Heart left ventricle (tissue), 16 donors: ENCODE data around the gene LYRM4. TPM values are rescaled to one million over a fixed set of nuclear protein-coding genes. Genes with fewer than 3 reads are reported as not detected.

Experiments used
- ATAC-seq, 4 donors: fragments of 200-7000 bp; cut with Tn5 transposase; one replicate each; pipeline ENCODE4 v1.9.1; 2020 to 2022; ENCODE audit warnings: moderate library complexity in 4 of 4, mild to moderate bottlenecking in 3 of 4, moderate number of reproducible peaks in 1 of 4
- DNase-seq, 5 donors: peaks; one replicate each; pipeline ENCODE4 v3.0.0-alpha.2; 2020
- H3K27ac ChIP-seq, 12 donors: fragments of 200-600 bp; sonication (generic) in 4 of 12; one replicate each; pipeline versions ENCODE4 v1.5.0 to v1.8.0; 2016 to 2022; ENCODE audit warnings: mild to moderate bottlenecking in 2 of 12
- H3K27me3 ChIP-seq, 9 donors: fragments of 200-600 bp; sonication (generic) in 2 of 9; one replicate each; pipeline versions ENCODE4 v1.5.1 to v1.8.0; 2016 to 2022; ENCODE audit warnings: mild to moderate bottlenecking in 3 of 9
- H3K36me3 ChIP-seq, 9 donors: fragments of 200-600 bp; sonication (generic) in 2 of 9; one replicate each; pipeline versions ENCODE4 v1.5.0 to v1.8.0; 2018 to 2022; ENCODE audit warnings: mild to moderate bottlenecking in 2 of 9
- H3K4me1 ChIP-seq, 12 donors: fragments of 200-600 bp; sonication (generic) in 4 of 12; one replicate each; pipeline versions ENCODE4 v1.5.0 to v1.8.0; 2016 to 2022; ENCODE audit warnings: mild to moderate bottlenecking in 3 of 12
- H3K4me3 ChIP-seq, 12 donors: fragments of 200-600 bp; sonication (generic) in 4 of 12; one replicate each; pipeline versions ENCODE4 v1.5.0 to v1.8.0; 2017 to 2022; ENCODE audit warnings: mild to moderate bottlenecking in 9 of 12, moderate library complexity in 4 of 12
- H3K9me3 ChIP-seq, 12 donors: fragments of 200-600 bp; sonication (generic) in 4 of 12; one replicate each; pipeline versions ENCODE4 v1.5.0 to v1.8.0; 2016 to 2022; ENCODE audit warnings: mild to moderate bottlenecking in 1 of 12
- POLR2A ChIP-seq, 2 donors: fragments of 450-650 bp; IDR thresholded peaks; one replicate each; pipeline ENCODE4 v1.6.1; 2017; ENCODE audit warnings: antibody characterized with exemption in 2 of 2, mild to moderate bottlenecking in 2 of 2, moderate library complexity in 2 of 2
- WGBS, 4 donors: extraction: QIAGEN DNeasy Blood & Tissue Kit in 2 of 4; methylation state at CpG; one replicate each; pipeline versions ENCODE4 v1.1.5 to v1.1.7; 2013 to 2018; 5-methylcytosine and 5-hydroxymethylcytosine counted together
- intact Hi-C, 10 donors: fragments of 100-400 bp; cut with DNase I; formaldehyde crosslinking; loops; one replicate each; pipeline versions ENCODE4 v1.11.1 to v1.14.2; 2022
- polyA plus RNA-seq, 2 donors: library from polyadenylated mRNA; stranded (reverse); fragments of 200-250 nt; gene quantifications; one replicate each; pipeline ENCODE4 v1.2.3, GENCODE V29; 2013
- total RNA-seq, 9 donors: library from RNA; depleted of rRNA in 2 of 9; stranded (reverse); fragments of >200 nt in 2 of 9; fragmentation: NEBNext Ultra II Directional in 3 of 9; extraction: Animal tissue kit (Norgen Biotek cat#: 25700) in 3 of 9; gene quantifications; one replicate each; pipeline versions ENCODE4 v1.1.0 to v1.2.4, GENCODE V29; 2016 to 2023
- TF ChIP-seq, protein P1 (sequence below), 12 donors: fragments of 200-600 bp; sonication (generic) in 4 of 12; IDR thresholded peaks; one replicate each; pipeline versions ENCODE4 v1.5.0 to v1.8.0; 2018 to 2022; ENCODE audit warnings: antibody characterized with exemption in 12 of 12, mild to moderate bottlenecking in 5 of 12
- donor health status: ischemic (EF 13 %, LVEDD 7.1; RV severe dilation, severe dysfunction).
- donor health status: healthy with polysubstance abuse.
- donor health status: DM: no; HTN: yes; CAD: no.
- donor health status: DM: no; HTN: no; CAD: no.
- donor health status: ischemic (EF 25% LVEDD 6.9; RV normal size, moderate dysfunction).
- donor health status: ischemic (EF 25% LVEDD 5.7; RV mildly dilated, moderate dysfunction).
- donor health status: healthy.
- donor health status: DM: yes; HTN: yes; CAD: no.
- donor health status: ischemic (EF 35%, LVEDD 5.7; RV mildly dilated, moderate dysfunction).
- donor health status: nonischemic (EF 11% LVEDD 7.7; RV severe dilation, severe dysfunction).
- donor health status: DM: yes; HTN: yes; CAD: no.
- donor health status: PGD.
- donor health status: ischemic (EF 29% LVEDD 5.4; RV normal size, mild dysfunction).
- donor health status: nonischemic (EF 23%, LVEDD 6.1; RV moderate dilation, normal function).

The LYRM4 gene
- total and polyA plus RNA-seq, 11 donors, result 18.8 to 39.7 (median 21.3) TPM

DNA sequence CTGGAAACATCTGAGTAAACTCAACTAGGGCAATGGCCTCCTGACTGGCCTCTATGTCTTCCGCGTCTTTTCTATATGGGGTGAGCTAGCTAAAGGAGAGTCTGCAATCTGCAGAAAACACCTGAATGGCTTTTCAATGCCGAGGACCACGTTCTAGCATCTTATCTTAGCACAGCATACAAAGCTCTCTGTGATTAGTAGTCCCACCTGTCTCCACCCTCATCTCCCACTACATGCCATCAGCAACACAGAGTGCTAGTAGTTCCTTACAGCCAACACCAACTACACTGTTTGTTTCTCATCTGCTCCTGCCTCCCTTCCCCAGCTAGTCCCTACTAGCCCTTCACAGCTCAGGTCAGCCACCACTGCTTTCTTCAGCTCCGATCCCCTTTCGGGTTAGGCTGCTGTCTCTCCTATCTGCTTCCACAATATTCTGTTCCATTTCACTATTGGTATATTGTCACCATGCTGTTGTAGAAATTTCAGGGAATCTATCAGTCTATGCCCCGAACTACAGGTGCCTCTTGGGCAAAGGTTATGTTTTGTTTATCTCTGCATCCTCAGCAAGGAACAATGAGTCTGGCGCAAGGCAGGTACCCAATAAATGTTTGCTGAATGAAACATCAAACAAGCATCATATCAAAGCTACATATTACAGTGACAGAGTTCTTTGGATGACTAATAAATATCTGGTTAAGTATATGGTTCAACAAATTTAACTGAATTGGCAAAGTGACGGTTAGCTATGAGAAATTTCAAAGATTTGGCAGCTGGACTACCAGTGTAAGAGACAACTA, 12.2 kb downstream of the LYRM4 start:
- intact Hi-C loops, result loop anchor here in 1 of 10 donors (10.0 kb wide), 1 partner anchor 104 kb away; no protein-coding TSS in a partner anchor
- 89 to 96% (median 94%) methylated on average over 9 of the region's 9 CpGs for WGBS, 4 donors
- TF ChIP-seq, protein P1, sequence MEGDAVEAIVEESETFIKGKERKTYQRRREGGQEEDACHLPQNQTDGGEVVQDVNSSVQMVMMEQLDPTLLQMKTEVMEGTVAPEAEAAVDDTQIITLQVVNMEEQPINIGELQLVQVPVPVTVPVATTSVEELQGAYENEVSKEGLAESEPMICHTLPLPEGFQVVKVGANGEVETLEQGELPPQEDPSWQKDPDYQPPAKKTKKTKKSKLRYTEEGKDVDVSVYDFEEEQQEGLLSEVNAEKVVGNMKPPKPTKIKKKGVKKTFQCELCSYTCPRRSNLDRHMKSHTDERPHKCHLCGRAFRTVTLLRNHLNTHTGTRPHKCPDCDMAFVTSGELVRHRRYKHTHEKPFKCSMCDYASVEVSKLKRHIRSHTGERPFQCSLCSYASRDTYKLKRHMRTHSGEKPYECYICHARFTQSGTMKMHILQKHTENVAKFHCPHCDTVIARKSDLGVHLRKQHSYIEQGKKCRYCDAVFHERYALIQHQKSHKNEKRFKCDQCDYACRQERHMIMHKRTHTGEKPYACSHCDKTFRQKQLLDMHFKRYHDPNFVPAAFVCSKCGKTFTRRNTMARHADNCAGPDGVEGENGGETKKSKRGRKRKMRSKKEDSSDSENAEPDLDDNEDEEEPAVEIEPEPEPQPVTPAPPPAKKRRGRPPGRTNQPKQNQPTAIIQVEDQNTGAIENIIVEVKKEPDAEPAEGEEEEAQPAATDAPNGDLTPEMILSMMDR (IDR thresholded peaks at IDR 0.05), result no peak
- TF ChIP-seq POLR2A (IDR thresholded peaks at IDR 0.05), result no peak

DNA sequence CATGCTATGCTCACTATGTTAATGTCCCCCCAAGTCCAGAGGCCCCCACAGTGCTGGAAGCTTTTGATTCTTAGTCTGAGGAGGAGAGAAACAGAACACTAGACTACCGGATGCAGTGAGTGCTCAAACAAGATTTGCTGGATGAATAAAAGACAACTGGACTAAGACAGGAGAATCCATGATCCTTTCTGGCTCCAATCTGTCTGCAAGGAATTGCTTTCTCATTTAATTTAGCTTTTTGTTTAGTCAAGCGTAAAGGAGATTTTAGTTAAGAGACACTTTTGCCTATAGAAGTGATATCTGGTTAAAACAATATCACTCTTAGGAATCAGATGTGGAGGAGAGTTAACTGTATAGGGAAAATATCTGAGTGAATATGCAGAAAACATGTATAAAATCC, 13.5 kb downstream of the LYRM4 start:
- WGBS, 4 donors, result 93 to 99% (median 96%) methylated on average over 2 of the region's 2 CpGs
- Histone ChIP-seq H3K4me3 (no peak overlapping the region), H3K9me3 (no peaks in the 10 kb centered on the region), H3K36me3 (peaks cover 0 to 3% (median 0%) of the 10 kb centered on the region in 9 donors), H3K27me3 (no peaks in the 10 kb centered on the region), H3K4me1 (no peaks in the 10 kb centered on the region), H3K27ac (no peak overlapping the region)
- ATAC-seq (no peak), DNase-seq (no peak)
- intact Hi-C loops, result loop anchor here in 1 of 10 donors (10.0 kb wide), 1 partner anchor 102 kb away; no protein-coding TSS in a partner anchor
- no peak for TF ChIP-seq POLR2A (IDR thresholded peaks at IDR 0.05)
- TF ChIP-seq, protein P1 (IDR thresholded peaks at IDR 0.05), result no peak

More for the DNA sequence above, 12.2 kb downstream of the LYRM4 start:
- no peak for ATAC-seq
- Histone ChIP-seq H3K27me3 (no peaks in the 10 kb centered on the region), H3K9me3 (no peaks in the 10 kb centered on the region), H3K4me1 (no peaks in the 10 kb centered on the region), H3K36me3 (peaks cover 0 to 11% (median 2%) of the 10 kb centered on the region in 9 donors), H3K4me3 (no peak overlapping the region), H3K27ac (no peak overlapping the region)
- DNase-seq, result no peak

DNA sequence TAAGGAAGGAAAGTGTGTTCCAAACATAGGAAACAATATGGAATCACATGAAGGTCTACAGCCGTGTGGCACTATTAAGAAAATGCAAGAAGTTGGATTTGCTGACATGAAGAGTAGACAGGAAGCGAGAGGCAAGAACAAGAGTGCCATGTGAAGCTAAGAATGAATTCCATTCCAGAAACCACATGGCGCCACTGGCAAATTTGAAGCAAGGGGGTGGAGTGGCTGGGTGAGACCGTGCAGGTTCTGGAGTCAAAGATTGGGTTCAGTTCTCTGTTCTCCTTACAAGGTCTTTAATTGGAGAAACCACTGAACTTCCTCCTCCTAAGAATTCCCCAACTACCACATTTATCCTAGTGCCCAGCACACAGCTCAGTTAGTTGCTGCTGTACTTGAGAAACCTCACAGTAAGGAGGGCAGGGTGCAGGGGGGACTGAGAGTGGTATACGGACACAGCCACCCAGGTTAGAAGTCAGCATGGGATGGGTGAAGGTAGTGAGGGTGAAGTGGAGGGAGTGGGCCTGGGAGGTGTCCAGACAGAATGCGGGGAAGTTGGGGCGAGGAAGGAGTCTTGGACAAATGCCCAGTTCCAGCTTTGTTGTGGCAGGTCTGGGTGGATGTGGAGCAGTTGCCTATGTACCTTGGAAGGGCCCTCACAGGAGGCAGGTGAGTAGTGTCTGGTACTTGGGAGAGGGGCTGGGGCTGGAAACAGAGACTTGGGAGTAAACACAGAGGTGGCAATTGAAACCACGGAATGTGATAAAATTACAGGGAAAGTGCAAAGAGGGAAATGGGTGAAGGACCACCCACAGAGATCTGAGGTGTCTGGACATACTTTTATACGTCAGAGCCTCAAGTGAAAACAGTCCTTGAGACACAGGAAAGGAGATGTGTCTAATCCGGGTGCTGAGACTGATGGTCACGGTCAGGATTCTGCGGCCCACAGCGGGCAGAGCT, 14.3 kb downstream of the LYRM4 start:
- DNase-seq, result no peak
- TF ChIP-seq, protein P1 (IDR thresholded peaks at IDR 0.05), result no peak
- no peak for TF ChIP-seq POLR2A (IDR thresholded peaks at IDR 0.05)
- WGBS, 4 donors, result 82 to 86% (median 85%) methylated on average over 13 of the region's 13 CpGs
- Histone ChIP-seq H3K4me3 (no peak overlapping the region), H3K27me3 (no peaks in the 10 kb centered on the region), H3K9me3 (no peaks in the 10 kb centered on the region), H3K4me1 (no peaks in the 10 kb centered on the region), H3K36me3 (peaks cover 0 to under 1% (median 0%) of the 10 kb centered on the region in 9 donors), H3K27ac (no peak overlapping the region)
- ATAC-seq, result no peak
- intact Hi-C loops, result loop anchor here in 1 of 10 donors (10.0 kb wide), 1 partner anchor 102 kb away; no protein-coding TSS in a partner anchor
